HG03571 (cell line): Measurements from ENCODE around the gene FDX1.
"Not testable (repeated sequence)": the region's sequence is repeated elsewhere in the genome, so short reads cannot be mapped to it uniquely, and the experiment has no call there.

ENCODE experiments used
- ATAC-seq: cut with Tn5 transposase; IDR thresholded peaks from one replicate; pipeline ENCODE4 v1.9.1; 2021; ENCODE audit not compliant: unreplicated experiment

The FDX1 gene

GRCh38 chr11:110429731-110430266 is at the start of gene FDX1:
Gene FDX1 (plus strand): TSS chr11:110429948. CDS start chr11:110430121, 173 bp downstream.
- peak; percentile 84 for ATAC-seq

- no peak for ATAC-seq
Observed at GRCh38 chr11:110380836-110381622, 48.7 kb upstream of the FDX1 start.

- not testable (repeated sequence) for ATAC-seq
Observed at GRCh38 chr11:110388231-110388630, 41.5 kb upstream of the FDX1 start.

GRCh38 chr11:110389965-110390364 is 39.8 kb upstream of the FDX1 start:
- no peak for ATAC-seq

GRCh38 chr11:110392056-110392455 is 37.7 kb upstream of the FDX1 start:
- no peak for ATAC-seq

GRCh38 chr11:110397668-110398286 is 32.0 kb upstream of the FDX1 start:
- not testable (repeated sequence) for ATAC-seq

- ATAC-seq: not testable (repeated sequence)
Observed at GRCh38 chr11:110403585-110403984, 26.2 kb upstream of the FDX1 start.

GRCh38 chr11:110405636-110406035 is 24.1 kb upstream of the FDX1 start:
- ATAC-seq: not testable (repeated sequence)

- ATAC-seq: no peak
Observed at GRCh38 chr11:110407315-110407714, 22.4 kb upstream of the FDX1 start.

- no peak for ATAC-seq
Observed at GRCh38 chr11:110409174-110409573, 20.6 kb upstream of the FDX1 start.

- ATAC-seq: no peak
Observed at GRCh38 chr11:110410651-110411050, 19.1 kb upstream of the FDX1 start.

GRCh38 chr11:110415081-110415480 is 14.7 kb upstream of the FDX1 start:
- no peak for ATAC-seq

- ATAC-seq: not testable (repeated sequence)
Observed at GRCh38 chr11:110421658-110422057, 8.1 kb upstream of the FDX1 start.

- no peak for ATAC-seq
Observed at GRCh38 chr11:110422306-110422905, 7.3 kb upstream of the FDX1 start.

- ATAC-seq: no peak
Observed at GRCh38 chr11:110424775-110425444, 4.8 kb upstream of the FDX1 start.

- no peak for ATAC-seq
Observed at GRCh38 chr11:110425751-110426545, 3.8 kb upstream of the FDX1 start.

GRCh38 chr11:110428040-110428439 is 1.7 kb upstream of the FDX1 start:
- no peak for ATAC-seq

GRCh38 chr11:110428956-110429730 is 605 bp upstream of the FDX1 start:
- ATAC-seq: no peak

GRCh38 chr11:110430267-110431050 is 711 bp downstream of the FDX1 start:
- ATAC-seq: peak; percentile 27
